HEK293 (cell line): ENCODE measurements around the gene LRSAM1.

Source experiments
- CTCF ChIA-PET: fragments of 350-600 bp; formaldehyde crosslinking; extraction: SDS; loops from one replicate; lab custom pipeline; 2021; ENCODE audit warnings: antibody characterized with exemption; lab: Yijun Ruan, JAX
- POLR2A ChIA-PET: fragments of 300-600 bp; formaldehyde crosslinking; extraction: SDS; loops from one replicate; lab custom pipeline; 2020; ENCODE audit warnings: antibody characterized with exemption, inconsistent platforms; lab: Yijun Ruan, JAX
- H3K27ac ChIP-seq: fragments of 200-500 bp; sonication (Bioruptor generic); 2 replicates; pipeline ENCODE4 v1.5.1; 2014; ENCODE audit warnings: low read depth, low read length, control low read depth, inconsistent platforms; ENCODE audit errors: extremely low read depth
- H3K36me3 ChIP-seq, 2 experiments: fragments of 200-500 bp in 1 of 2; sonication (Bioruptor generic) in 1 of 2; 1 replicate in 1 of 2; 2 replicates in 1 of 2; pipeline ENCODE4 v1.5.1; 2014 to 2017; ENCODE audit warnings: inconsistent platforms in 2 of 2, low read length in 2 of 2; ENCODE audit not compliant: control insufficient read depth in 2 of 2, insufficient read depth in 1 of 2
- H3K4me1 ChIP-seq: fragments of 200-500 bp; sonication (Bioruptor generic); 2 replicates; pipeline ENCODE4 v1.5.1; 2014; ENCODE audit warnings: mild to moderate bottlenecking, low read length, inconsistent platforms; ENCODE audit not compliant: control insufficient read depth, insufficient read depth
- H3K4me3 ChIP-seq: 2 replicates; pipeline ENCODE4 v1.5.1; 2011; ENCODE audit warnings: low read depth, mild to moderate bottlenecking, control low read depth, low read length, moderate library complexity
- H3K9me3 ChIP-seq: fragments of 200-500 bp; sonication (Bioruptor generic); 2 replicates; pipeline ENCODE4 v1.5.1; 2014; ENCODE audit warnings: low read depth, low read length, inconsistent platforms; ENCODE audit not compliant: control insufficient read depth, insufficient read depth
- GLI2 ChIP-seq: fragments of 450-650 bp; formaldehyde crosslinking; IDR thresholded peaks from 2 replicates; pipeline ENCODE4; 2017; ENCODE audit warnings: missing biosample characterization, missing genetic modification characterization, low read depth, borderline replicate concordance
- KLF1 ChIP-seq: fragments of 450-650 bp; formaldehyde crosslinking; IDR thresholded peaks from 2 replicates; pipeline ENCODE4 v1.5.1; 2016; ENCODE audit warnings: missing biosample characterization, missing genetic modification characterization
- KLF16 ChIP-seq: fragments of 450-650 bp; formaldehyde crosslinking; IDR thresholded peaks from 2 replicates; pipeline ENCODE4 v1.5.1; 2017; ENCODE audit warnings: missing biosample characterization, missing genetic modification characterization
- YY1 ChIP-seq: fragments of 450-650 bp; formaldehyde crosslinking; IDR thresholded peaks from 2 replicates; pipeline ENCODE4 v1.5.1; 2018; ENCODE audit warnings: missing biosample characterization, missing genetic modification characterization
- ZBTB21 ChIP-seq: fragments of 450-650 bp; formaldehyde crosslinking; IDR thresholded peaks from 2 replicates; pipeline ENCODE4 v1.5.1; 2017; ENCODE audit warnings: missing biosample characterization, missing genetic modification characterization
- ZNF335 ChIP-seq: fragments of 450-650 bp; formaldehyde crosslinking; conservative IDR thresholded peaks from 2 replicates; pipeline ENCODE4 v1.5.1; 2016; ENCODE audit warnings: missing biosample characterization, missing genetic modification characterization
- ZNF341 ChIP-seq: fragments of 450-650 bp; formaldehyde crosslinking; IDR thresholded peaks from 2 replicates; pipeline ENCODE4; 2016; ENCODE audit warnings: low read depth, missing biosample characterization, missing genetic modification characterization
- ZNF350 ChIP-seq: fragments of 450-650 bp; formaldehyde crosslinking; IDR thresholded peaks from 2 replicates; pipeline ENCODE4 v1.5.0; 2017; ENCODE audit warnings: missing biosample characterization, mild to moderate bottlenecking, missing genetic modification characterization
- ZNF416 ChIP-seq: fragments of 450-650 bp; formaldehyde crosslinking; IDR thresholded peaks from 2 replicates; pipeline ENCODE4 v1.5.1; 2016; ENCODE audit warnings: missing biosample characterization, missing genetic modification characterization
- ZNF600 ChIP-seq: fragments of 450-650 bp; formaldehyde crosslinking; IDR thresholded peaks from 2 replicates; pipeline ENCODE4 v1.5.1; 2016; ENCODE audit warnings: missing biosample characterization, missing genetic modification characterization
- ZNF768 ChIP-seq: fragments of 450-650 bp; formaldehyde crosslinking; IDR thresholded peaks from 2 replicates; pipeline ENCODE4 v1.5.1; 2018; ENCODE audit warnings: missing biosample characterization, mild to moderate bottlenecking, missing genetic modification characterization
- ZNF791 ChIP-seq: fragments of 450-650 bp; formaldehyde crosslinking; IDR thresholded peaks from 2 replicates; pipeline ENCODE4 v1.5.1; 2016; ENCODE audit warnings: missing biosample characterization, missing genetic modification characterization
- ZNF843 ChIP-seq: fragments of 450-650 bp; formaldehyde crosslinking; IDR thresholded peaks from 2 replicates; pipeline ENCODE4 v1.5.1; 2016; ENCODE audit warnings: missing biosample characterization, missing genetic modification characterization

Gene LRSAM1

GRCh38 chr9:127402401-127403090 is 48.8 kb upstream of the LRSAM1 start:
- TF ChIP-seq ZNF416 (tag by site-specific recombination) (no peak), ZNF341 (tag by site-specific recombination) (peak; percentile 57)
- CTCF ChIA-PET = interaction anchor here (1.0 kb wide), 2 partner anchors 9 to 16 kb away, joined by 4 to 5 read pairs; no protein-coding TSS in a partner anchor
- Histone ChIP-seq H3K4me3 (no peak overlapping the region), H3K4me1 (0 out of 2 replicates have a peak, but pooled peaks cover 2% of the 10 kb centered on the region), H3K9me3 (no peaks in the 10 kb centered on the region), H3K27ac (no peak overlapping the region), H3K36me3 (peaks cover 0 to 58% of the 10 kb centered on the region in 2 experiments; a peak in 1 of 3 replicates)
- POLR2A ChIA-PET = interaction anchor here (0.6 kb wide), 1 partner anchor 218 kb away, joined by 8 read pairs; no protein-coding TSS in a partner anchor

- Histone ChIP-seq H3K9me3 (no peaks in the 10 kb centered on the region), H3K4me3 (no peak overlapping the region), H3K4me1 (no peaks in the 10 kb centered on the region), H3K27ac (no peak overlapping the region), H3K36me3 (peaks cover 0 to 58% of the 10 kb centered on the region in 2 experiments; a peak in 1 of 3 replicates)
- ChIA-PET POLR2A (interaction anchor here (1.0 kb wide), 1 partner anchor 179 kb away, joined by 4 read pairs; no protein-coding TSS in a partner anchor), CTCF (interaction anchor here (0.6 to 1.0 kb wide), 3 partner anchors 10 to 139 kb away, joined by 3 to 5 read pairs (median 4); no protein-coding TSS in a partner anchor)
- no peak for TF ChIP-seq GLI2 (tag by site-specific recombination)
- TF ChIP-seq ZNF600 (tag by site-specific recombination) = no peak
Measured at GRCh38 chr9:127403507-127404192, 47.7 kb upstream of the LRSAM1 start.

- Histone ChIP-seq H3K36me3 (peaks cover 0 to 58% of the 10 kb centered on the region in 2 experiments; a peak in 1 of 3 replicates), H3K4me3 (no peak overlapping the region), H3K4me1 (no peaks in the 10 kb centered on the region), H3K27ac (no peak overlapping the region), H3K9me3 (no peaks in the 10 kb centered on the region)
- POLR2A ChIA-PET = no interaction called here
- CTCF ChIA-PET = no interaction called here
- TF ChIP-seq ZNF350 (tag by site-specific recombination) (no peak), KLF16 (no peak), YY1 (tag by site-specific recombination) (no peak), KLF1 (tag by site-specific recombination) (0 out of 2 replicates have a peak, but pooled peaks have one; percentile 10)
Measured at GRCh38 chr9:127404631-127405030, 46.7 kb upstream of the LRSAM1 start.

- H3K4me1 ChIP-seq = no peaks in the 10 kb centered on the region
- TF ChIP-seq ZNF791 (tag by site-specific recombination) (no peak), ZNF335 (tag by site-specific recombination) (no peak), ZBTB21 (no peak), ZNF843 (no peak), ZNF768 (tag by site-specific recombination) (peak; percentile 70; the same call in 1 of the 2 replicates)
- peaks cover 0 to 49% of the 10 kb centered on the region in 2 experiments; a peak in 1 of 3 replicates for H3K36me3 ChIP-seq
- ChIA-PET CTCF (no interaction called here), POLR2A (interaction anchor here (3.8 kb wide), 1 partner anchor 9 kb away, joined by 18 read pairs; the partner anchor contains the start of gene SLC2A8)
- H3K4me3 ChIP-seq = no peak overlapping the region
- no peaks in the 10 kb centered on the region for H3K9me3 ChIP-seq
- no peak overlapping the region for H3K27ac ChIP-seq
Measured at GRCh38 chr9:127405344-127406125, 45.8 kb upstream of the LRSAM1 start.
